ENCODE measurements around the gene WFDC5.
A peak's percentile ranks its signal among the peaks of the same experiment; 100 is the strongest.

Gene WFDC5

GRCh38 chr20:45104786-45105185 lies 10.2 kb downstream of the WFDC5 start:
- DNase-seq: no peak
- H3K4me1 Mint-ChIP-seq (ENCODE audit: low read depth): peaks cover 4% of the 10 kb centered on the region
- H3K9me3 Mint-ChIP-seq: no peaks in the 10 kb centered on the region
- peaks cover 31% of the 10 kb centered on the region for H3K27me3 Mint-ChIP-seq
- H3K4me3 Mint-ChIP-seq: no peak overlapping the region
- no peak overlapping the region for H3K27ac Mint-ChIP-seq
- no peaks in the 10 kb centered on the region for H3K36me3 Mint-ChIP-seq (ENCODE audit: low read depth)

- H3K9me3 Mint-ChIP-seq: no peaks in the 10 kb centered on the region
- H3K27ac Mint-ChIP-seq: no peak overlapping the region
- no peak overlapping the region for H3K4me3 Mint-ChIP-seq
- H3K36me3 Mint-ChIP-seq (ENCODE audit: low read depth): no peaks in the 10 kb centered on the region
- H3K27me3 Mint-ChIP-seq: peaks cover 44% of the 10 kb centered on the region
- DNase-seq: no peak
- peaks cover 8% of the 10 kb centered on the region for H3K4me1 Mint-ChIP-seq (ENCODE audit: low read depth)
Measured at GRCh38 chr20:45103072-45103471, 11.9 kb downstream of the WFDC5 start.

- Mint-ChIP-seq H3K9me3 (no peaks in the 10 kb centered on the region), H3K27me3 (peaks cover 57% of the 10 kb centered on the region), H3K36me3 (ENCODE audit: low read depth) (no peaks in the 10 kb centered on the region), H3K27ac (no peak overlapping the region), H3K4me1 (ENCODE audit: low read depth) (peaks cover 13% of the 10 kb centered on the region), H3K4me3 (no peak overlapping the region)
- DNase-seq: no peak
Measured at GRCh38 chr20:45101333-45101850, 13.6 kb downstream of the WFDC5 start.

DNA sequence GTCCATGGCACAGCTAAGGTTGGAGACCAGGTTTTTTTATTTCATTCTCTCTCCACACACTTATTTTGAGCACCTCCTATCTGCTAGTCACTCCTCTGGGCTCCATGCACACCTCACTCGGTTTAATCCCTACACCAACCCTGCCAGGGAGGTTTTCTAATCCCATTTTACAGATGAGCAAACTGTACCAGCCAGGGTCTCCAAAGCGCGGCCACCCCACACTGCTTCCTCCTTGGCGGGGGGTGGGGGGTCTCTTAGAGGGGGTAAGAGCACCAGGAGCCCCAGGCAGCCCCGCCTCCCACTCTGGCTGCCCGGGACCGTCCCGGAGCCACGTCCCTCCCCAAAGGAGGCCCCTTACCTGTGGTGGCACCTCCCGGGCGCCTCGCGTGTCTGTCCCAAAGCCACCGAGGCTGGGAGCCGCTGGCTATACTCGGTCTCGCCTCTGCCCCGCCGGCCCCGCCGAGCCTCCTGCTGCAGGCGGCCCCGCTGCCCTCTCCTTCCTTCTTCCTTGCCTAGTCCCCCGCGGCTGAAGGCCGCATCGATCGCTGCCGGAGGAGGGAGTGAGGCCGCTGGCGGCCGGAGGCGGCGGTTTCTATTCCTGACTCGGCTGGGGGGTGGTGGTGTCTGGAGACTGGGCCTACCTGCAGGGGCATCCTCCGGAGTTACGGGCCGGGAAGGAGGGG lies 14.3 kb downstream of the WFDC5 start, which contains the start of gene KCNS1:
Gene KCNS1, minus strand, starts transcription at position 565 of the 683 bp plus-strand sequence. CDS start 1,891 bp downstream, outside the sequence.
- Mint-ChIP-seq H3K4me1 (ENCODE audit: low read depth) (peaks cover 15% of the 10 kb centered on the region), H3K27ac (no peak within 1 kb of the TSS), H3K9me3 (no peaks in the 10 kb centered on the region), H3K4me3 (no peak within 1 kb of the TSS), H3K36me3 (ENCODE audit: low read depth) (no peaks in the 10 kb centered on the region), H3K27me3 (peaks cover 63% of the 10 kb centered on the region)
- DNase-seq: no peak

- Mint-ChIP-seq H3K27me3 (peaks cover 53% of the 10 kb centered on the region), H3K4me1 (ENCODE audit: low read depth) (peaks cover 18% of the 10 kb centered on the region), H3K9me3 (no peaks in the 10 kb centered on the region), H3K4me3 (peak overlapping the region; percentile 23), H3K27ac (no peak overlapping the region), H3K36me3 (ENCODE audit: low read depth) (no peaks in the 10 kb centered on the region)
- DNase-seq: peak; percentile 55
Measured at GRCh38 chr20:45098103-45098773, 16.7 kb downstream of the WFDC5 start.

DNA sequence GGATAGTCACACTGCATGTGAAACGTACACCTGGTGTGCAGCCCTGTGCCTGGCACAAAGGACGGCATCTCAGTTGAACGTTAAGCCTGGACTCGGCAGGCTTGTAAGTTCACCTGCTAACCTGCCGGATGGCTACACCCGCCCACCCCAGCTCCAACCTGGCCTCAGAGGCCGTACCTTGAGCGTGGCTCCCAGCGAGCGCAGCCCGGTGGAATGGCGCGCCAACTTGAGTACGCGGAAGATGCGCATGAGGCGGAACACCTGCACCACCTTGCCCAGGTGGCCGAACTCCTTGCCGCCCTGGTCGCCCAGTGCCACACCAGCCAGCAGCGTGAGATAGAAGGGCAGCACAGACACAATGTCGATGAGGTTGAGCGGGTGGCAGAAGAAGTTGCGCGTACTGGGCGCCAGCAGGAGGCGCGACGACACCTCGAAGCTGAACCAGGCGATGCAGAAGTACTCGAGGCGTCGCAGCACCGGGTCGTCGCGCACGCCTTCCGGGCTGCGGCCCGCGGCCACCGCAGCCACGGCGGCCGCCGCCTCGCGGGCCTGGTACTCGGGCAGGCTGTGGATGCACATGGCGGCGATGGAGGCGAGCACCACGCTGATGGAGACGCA lies 17.4 kb downstream of the WFDC5 start:
- H3K4me1 Mint-ChIP-seq (ENCODE audit: low read depth): peaks cover 18% of the 10 kb centered on the region
- H3K27me3 Mint-ChIP-seq: peaks cover 53% of the 10 kb centered on the region
- H3K27ac Mint-ChIP-seq: peak overlapping the region; percentile 75
- H3K36me3 Mint-ChIP-seq (ENCODE audit: low read depth): no peaks in the 10 kb centered on the region
- no peaks in the 10 kb centered on the region for H3K9me3 Mint-ChIP-seq
- DNase-seq: peak; percentile 66
- H3K4me3 Mint-ChIP-seq: peak overlapping the region; percentile 46

GRCh38 chr20:45096781-45097180 lies 18.2 kb downstream of the WFDC5 start:
- no peak overlapping the region for H3K27ac Mint-ChIP-seq
- no peak overlapping the region for H3K4me3 Mint-ChIP-seq
- no peaks in the 10 kb centered on the region for H3K36me3 Mint-ChIP-seq (ENCODE audit: low read depth)
- DNase-seq: no peak
- H3K9me3 Mint-ChIP-seq: no peaks in the 10 kb centered on the region
- H3K27me3 Mint-ChIP-seq: peaks cover 48% of the 10 kb centered on the region
- peaks cover 18% of the 10 kb centered on the region for H3K4me1 Mint-ChIP-seq (ENCODE audit: low read depth)

- peak; percentile 65 for DNase-seq
- H3K36me3 Mint-ChIP-seq (ENCODE audit: low read depth): peaks cover 4% of the 10 kb centered on the region
- H3K4me1 Mint-ChIP-seq (ENCODE audit: low read depth): peaks cover 15% of the 10 kb centered on the region
- no peak overlapping the region for H3K27ac Mint-ChIP-seq
- no peaks in the 10 kb centered on the region for H3K9me3 Mint-ChIP-seq
- no peak overlapping the region for H3K4me3 Mint-ChIP-seq
- H3K27me3 Mint-ChIP-seq: peaks cover 41% of the 10 kb centered on the region
Measured at GRCh38 chr20:45095805-45096238, 19.2 kb downstream of the WFDC5 start.

DNA sequence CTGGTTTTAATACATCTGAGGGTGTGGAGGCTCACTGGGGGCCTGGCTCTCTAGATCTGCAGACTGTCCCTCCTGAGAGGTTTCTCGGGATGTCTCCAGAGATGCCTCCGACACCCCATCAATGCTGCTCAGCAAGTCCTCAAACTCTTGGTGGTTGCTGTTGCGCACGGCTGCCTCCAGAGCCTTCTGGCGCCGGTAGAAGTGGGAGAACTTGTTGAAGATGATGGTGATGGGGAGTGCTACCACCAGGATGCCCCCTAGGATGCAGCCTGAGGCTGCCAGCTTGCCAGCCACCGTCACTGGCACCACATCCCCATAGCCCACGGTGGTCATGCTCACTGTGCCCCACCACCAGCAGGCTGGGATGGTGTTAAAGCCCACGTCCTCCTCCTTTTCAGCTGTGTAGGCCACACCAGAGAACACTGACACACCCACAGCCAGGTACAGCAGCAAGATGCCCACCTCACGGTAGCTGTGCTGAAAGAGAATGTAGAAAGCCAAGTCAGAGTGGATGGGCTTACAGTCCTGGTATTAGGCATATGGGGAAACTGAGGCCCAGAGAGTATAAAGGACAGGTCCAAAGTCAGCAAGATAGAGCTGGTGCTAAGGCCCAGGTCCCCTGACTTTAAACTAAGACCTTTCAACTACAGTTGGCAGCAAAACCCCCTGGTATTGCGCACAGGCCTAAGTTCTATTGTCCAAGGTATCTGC lies 20.0 kb downstream of the WFDC5 start:
- Mint-ChIP-seq H3K4me3 (no peak overlapping the region), H3K4me1 (ENCODE audit: low read depth) (peaks cover 14% of the 10 kb centered on the region), H3K9me3 (no peaks in the 10 kb centered on the region), H3K27me3 (peaks cover 34% of the 10 kb centered on the region), H3K36me3 (ENCODE audit: low read depth) (peaks cover 11% of the 10 kb centered on the region), H3K27ac (no peak overlapping the region)
- no peak for DNase-seq

- Mint-ChIP-seq H3K4me3 (no peak overlapping the region), H3K27me3 (peaks cover 26% of the 10 kb centered on the region), H3K4me1 (ENCODE audit: low read depth) (peaks cover 14% of the 10 kb centered on the region), H3K9me3 (no peaks in the 10 kb centered on the region), H3K27ac (no peak overlapping the region), H3K36me3 (ENCODE audit: low read depth) (peaks cover 19% of the 10 kb centered on the region)
- no peak for DNase-seq
Measured at GRCh38 chr20:45094201-45094600, 20.8 kb downstream of the WFDC5 start.

DNA sequence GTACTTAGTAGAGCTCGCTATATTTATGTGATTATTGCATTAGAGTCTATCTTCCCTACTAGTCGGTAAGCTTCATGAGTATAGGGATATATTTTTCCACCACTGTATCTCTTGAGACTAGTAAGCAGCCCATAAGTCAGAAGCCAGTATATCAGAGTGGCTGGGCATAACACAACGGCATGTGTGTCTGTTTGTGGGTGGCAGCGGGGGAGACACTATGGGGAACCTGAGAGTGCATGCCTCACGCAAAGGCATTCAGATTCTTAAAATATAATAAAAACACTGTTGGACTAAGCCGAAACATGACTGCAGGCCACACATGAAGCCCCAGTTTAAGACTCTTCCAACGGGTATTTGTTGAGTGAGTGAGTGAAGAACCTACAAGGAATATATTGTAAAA lies 22.1 kb downstream of the WFDC5 start:
- Mint-ChIP-seq H3K4me1 (ENCODE audit: low read depth) (peaks cover 10% of the 10 kb centered on the region), H3K27ac (no peak overlapping the region), H3K27me3 (peaks cover 19% of the 10 kb centered on the region), H3K4me3 (no peak overlapping the region), H3K36me3 (ENCODE audit: low read depth) (peaks cover 30% of the 10 kb centered on the region), H3K9me3 (no peaks in the 10 kb centered on the region)
- DNase-seq: no peak

- peaks cover 45% of the 10 kb centered on the region for H3K36me3 Mint-ChIP-seq (ENCODE audit: low read depth)
- DNase-seq: no peak
- H3K9me3 Mint-ChIP-seq: no peaks in the 10 kb centered on the region
- no peak overlapping the region for H3K4me3 Mint-ChIP-seq
- peaks cover 5% of the 10 kb centered on the region for H3K27me3 Mint-ChIP-seq
- peaks cover 7% of the 10 kb centered on the region for H3K4me1 Mint-ChIP-seq (ENCODE audit: low read depth)
- no peak overlapping the region for H3K27ac Mint-ChIP-seq
Measured at GRCh38 chr20:45091366-45091765, 23.6 kb downstream of the WFDC5 start.

DNA sequence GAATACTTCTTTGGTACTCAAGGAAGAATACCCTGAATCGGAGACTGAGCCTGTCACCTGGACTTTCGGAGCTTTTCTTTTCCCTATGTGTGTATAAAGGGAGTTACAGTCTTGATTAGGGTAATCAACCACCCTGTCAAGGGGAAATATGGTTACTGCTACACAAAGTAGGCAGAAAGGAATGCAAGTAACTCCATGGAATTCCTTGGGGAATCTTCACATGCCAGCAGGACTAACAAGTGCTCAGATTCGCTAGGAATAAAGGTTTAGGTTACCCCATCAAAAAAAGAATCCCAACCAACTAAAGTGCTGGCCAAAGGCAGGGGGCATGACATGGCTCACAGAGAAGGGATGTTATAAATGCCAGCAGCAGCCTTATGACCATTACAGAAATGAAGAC lies 24.5 kb downstream of the WFDC5 start:
- Mint-ChIP-seq H3K27ac (peak overlapping the region; percentile 18), H3K36me3 (ENCODE audit: low read depth) (peaks cover 54% of the 10 kb centered on the region), H3K4me3 (no peak overlapping the region), H3K27me3 (no peaks in the 10 kb centered on the region), H3K9me3 (no peaks in the 10 kb centered on the region), H3K4me1 (ENCODE audit: low read depth) (peaks cover 3% of the 10 kb centered on the region)
- DNase-seq: no peak

DNA sequence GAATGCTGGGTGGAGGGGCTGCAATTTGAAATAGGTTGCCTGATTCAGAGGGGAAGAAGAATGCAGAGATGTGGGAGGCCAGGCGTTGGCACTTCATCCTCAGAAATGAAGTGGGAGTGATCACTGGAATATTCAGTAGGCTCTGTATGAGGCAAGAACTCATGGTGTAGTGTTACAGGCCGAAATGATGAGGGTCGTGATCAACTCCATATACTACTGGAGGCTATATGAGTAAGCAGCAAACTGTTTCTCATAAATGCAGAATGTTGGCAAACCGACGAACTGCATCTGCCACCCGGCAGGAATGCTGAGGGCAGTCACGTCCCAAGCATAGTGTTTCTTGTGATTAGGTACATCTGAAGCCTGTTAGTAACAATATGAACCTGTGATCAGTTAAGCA lies 26.7 kb downstream of the WFDC5 start:
- Mint-ChIP-seq H3K9me3 (no peaks in the 10 kb centered on the region), H3K4me3 (no peak overlapping the region), H3K27ac (no peak overlapping the region), H3K36me3 (ENCODE audit: low read depth) (peaks cover 76% of the 10 kb centered on the region), H3K27me3 (no peaks in the 10 kb centered on the region), H3K4me1 (ENCODE audit: low read depth) (peaks cover 3% of the 10 kb centered on the region)
- DNase-seq: no peak

Measured in activated T-cell treated with anti-CD3 and anti-CD28 coated beads, Interleukin-2, amount 50 U/mL, for 24 hours (primary cell).